NCI-H187 (cell line): Measurements from ENCODE around the gene KCTD21.
A peak's percentile ranks its signal among the peaks of the same experiment; 100 is the strongest.

Experiments
- DNase-seq, 2 experiments: peaks; one replicate each; lab custom pipeline; 2025; lab: John Stamatoyannopoulos, UW

Gene KCTD21

DNA sequence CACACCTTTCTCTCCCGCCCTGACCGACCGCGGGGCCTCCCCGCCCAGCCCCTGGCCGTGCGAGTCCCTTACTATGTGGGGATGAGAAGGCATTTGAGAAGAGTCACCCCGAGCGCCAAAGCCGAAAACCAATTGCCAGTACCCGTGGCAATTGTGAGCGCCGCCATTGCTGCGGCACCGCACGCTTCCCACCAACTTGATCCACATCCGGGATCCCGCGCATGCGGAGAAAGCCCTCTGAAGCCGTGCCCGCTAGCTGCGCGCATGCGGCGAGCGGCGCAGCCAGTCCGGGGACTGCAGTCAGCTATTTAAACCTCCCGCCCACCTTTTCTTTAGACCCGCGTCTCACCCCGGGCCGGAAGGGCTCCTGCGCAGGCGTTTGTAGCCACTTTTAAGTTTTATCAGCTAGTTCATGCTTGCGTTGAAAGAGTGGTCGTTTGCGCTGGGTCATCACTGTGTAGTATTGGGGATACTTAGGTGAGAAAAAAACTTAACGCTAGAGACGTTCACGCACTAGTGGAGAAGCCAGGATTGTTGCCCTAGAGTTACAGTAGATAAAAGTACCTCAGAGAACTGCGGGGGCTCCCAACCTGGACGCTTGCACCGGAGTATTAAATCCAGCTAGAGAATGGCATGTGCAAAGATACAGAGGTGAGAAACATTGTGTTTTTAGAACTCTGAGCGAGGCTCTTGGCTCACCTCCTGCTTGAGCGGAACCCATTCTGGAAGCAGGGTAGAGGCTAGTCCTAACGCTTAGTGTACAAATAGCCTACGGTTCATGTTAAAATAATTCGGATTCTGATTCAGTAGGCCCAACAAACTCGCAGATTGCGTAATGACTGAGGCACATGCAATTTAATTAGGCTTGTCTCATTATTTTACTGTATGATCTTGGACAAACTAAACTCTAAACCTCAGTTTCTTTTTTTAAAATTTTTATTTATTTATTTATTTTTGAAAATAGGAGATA is 48.7 kb downstream of the KCTD21 start, which contains the start of gene ALG8:
Gene ALG8, minus strand, starts transcription at position 205 of the 970 bp plus-strand sequence. Its CDS starts 38 bp downstream, at position 167.
- peak; percentile 88 to 89 for DNase-seq

DNA sequence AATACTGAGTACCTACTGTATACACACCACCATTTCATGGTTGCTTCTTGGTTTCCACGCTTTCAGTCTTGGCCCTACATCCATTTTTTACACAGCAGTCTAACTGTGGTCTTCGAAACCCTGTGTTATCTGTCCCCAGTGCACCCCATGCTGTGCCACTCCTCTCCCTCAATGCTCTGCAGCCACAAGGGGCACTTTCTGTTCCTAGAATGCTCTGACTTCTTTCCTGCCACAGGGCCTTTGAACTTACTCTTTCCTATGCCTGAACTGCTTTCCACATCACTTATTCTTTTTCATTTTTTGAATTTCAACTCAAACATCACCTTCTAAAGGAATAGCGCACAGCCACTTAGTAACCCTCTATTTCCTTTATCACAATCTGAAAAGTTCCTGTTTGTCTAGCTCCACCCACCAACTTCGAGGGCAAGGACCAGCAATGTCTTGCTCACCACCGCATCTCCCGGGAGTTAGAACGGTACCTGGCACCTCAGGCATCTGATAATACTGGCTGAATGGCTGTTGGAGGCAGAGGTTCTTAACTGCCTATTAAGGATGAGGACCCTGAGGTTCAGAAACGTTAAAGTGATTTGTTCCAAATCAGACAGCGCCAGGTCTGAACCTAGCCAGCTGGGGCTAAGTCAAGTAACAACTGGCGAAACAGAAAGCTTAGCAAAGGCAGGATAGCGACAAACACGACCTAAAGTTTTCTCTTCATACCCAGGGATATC is 49.6 kb downstream of the KCTD21 start:
- DNase-seq = no peak

DNA sequence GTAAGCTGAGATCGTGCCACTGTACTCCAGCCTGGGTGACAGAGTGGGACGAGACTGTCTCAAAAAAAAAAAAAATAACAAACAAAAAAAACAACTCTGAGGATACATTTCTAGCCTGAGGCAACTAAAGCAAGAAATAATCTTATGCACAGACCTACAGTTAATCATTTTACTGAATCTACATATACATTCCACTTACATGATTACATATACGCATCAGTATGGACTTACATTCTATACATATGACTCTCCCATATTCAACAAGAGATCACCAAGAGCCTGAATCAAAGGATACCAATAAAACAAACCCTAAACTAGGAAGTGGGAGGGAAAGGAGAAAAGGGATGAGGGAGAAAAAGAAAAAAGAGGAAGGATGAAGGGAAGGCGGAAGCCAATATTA is 50.1 kb downstream of the KCTD21 start:
- DNase-seq = no peak

GRCh38 chr11:78132475-78132874 is 56.0 kb downstream of the KCTD21 start:
- DNase-seq = no peak

GRCh38 chr11:78131956-78132355 is 56.5 kb downstream of the KCTD21 start:
- DNase-seq = no peak

GRCh38 chr11:78127403-78127802 is 61.0 kb downstream of the KCTD21 start:
- DNase-seq = no peak
